ENCODE measurements around the gene RTBDN. TPM values are rescaled to one million over a fixed set of nuclear protein-coding genes. Genes with fewer than 3 reads are reported as not detected.

Gene RTBDN
- total RNA-seq, 1 donor from 2014 or later, result 0.21 TPM

DNA sequence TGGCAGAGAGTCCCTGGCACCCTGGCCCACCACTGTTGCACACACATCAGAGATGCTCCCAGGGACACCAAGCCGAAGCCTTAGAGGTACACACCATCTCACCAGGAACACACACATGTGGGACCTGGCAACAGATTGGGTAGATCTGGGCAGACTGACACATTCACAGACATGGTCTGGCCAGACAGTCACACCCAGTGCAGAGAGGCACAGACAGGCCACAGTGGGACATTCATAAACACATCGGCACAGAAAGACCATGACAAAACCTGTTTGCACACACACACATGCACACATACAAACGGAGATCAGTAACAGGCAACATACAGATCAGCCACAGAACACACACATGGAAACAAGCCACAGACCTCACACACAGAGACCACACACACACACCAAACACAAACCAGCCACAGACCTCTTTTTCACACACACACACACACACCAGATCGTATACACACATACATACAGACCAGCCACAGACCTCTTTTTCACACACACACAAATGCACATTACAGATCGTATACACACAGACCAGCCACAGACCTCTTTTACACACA, 49.4 kb downstream of the RTBDN start:
- Histone ChIP-seq H3K36me3 (ENCODE audit: control insufficient read depth, insufficient read depth, low read length) (no peaks in the 10 kb centered on the region), H3K27me3 (ENCODE audit: control insufficient read depth, insufficient read depth, low read length) (no peaks in the 10 kb centered on the region), H3K4me3 (ENCODE audit: low read depth, low read length) (no peak overlapping the region)
- DNase-seq (ENCODE audit: low read depth), result no peak
- TF ChIP-seq, protein P1, sequence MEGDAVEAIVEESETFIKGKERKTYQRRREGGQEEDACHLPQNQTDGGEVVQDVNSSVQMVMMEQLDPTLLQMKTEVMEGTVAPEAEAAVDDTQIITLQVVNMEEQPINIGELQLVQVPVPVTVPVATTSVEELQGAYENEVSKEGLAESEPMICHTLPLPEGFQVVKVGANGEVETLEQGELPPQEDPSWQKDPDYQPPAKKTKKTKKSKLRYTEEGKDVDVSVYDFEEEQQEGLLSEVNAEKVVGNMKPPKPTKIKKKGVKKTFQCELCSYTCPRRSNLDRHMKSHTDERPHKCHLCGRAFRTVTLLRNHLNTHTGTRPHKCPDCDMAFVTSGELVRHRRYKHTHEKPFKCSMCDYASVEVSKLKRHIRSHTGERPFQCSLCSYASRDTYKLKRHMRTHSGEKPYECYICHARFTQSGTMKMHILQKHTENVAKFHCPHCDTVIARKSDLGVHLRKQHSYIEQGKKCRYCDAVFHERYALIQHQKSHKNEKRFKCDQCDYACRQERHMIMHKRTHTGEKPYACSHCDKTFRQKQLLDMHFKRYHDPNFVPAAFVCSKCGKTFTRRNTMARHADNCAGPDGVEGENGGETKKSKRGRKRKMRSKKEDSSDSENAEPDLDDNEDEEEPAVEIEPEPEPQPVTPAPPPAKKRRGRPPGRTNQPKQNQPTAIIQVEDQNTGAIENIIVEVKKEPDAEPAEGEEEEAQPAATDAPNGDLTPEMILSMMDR (IDR thresholded peaks at IDR 0.05; ENCODE audit: insufficient read depth, low read length, poor library complexity, severe bottlenecking), result no peak

DNA sequence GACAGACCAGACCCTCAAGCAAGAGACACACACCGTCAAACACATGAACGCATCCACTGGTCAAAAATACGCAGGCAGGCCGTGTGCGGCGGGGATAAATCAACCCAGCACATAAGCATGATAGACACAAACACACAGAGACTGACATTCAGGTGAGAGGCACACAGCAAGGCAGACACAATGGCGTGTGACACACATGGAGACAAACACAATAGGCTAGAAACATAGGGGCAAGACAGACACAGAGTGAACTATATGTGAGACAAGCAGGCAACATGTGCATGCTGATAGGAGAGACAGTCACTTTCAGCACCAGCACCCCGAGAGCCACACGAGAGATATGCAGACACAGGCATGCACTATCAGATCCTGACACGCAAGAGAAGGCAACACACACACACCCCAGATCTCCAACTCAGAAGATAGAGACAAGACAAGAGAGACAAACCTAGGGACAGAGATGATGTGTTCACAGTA, 49.9 kb downstream of the RTBDN start:
- Histone ChIP-seq H3K36me3 (ENCODE audit: control insufficient read depth, insufficient read depth, low read length) (no peaks in the 10 kb centered on the region), H3K27me3 (ENCODE audit: control insufficient read depth, insufficient read depth, low read length) (no peaks in the 10 kb centered on the region), H3K4me3 (ENCODE audit: low read depth, low read length) (no peak overlapping the region)
- TF ChIP-seq, protein P1 (IDR thresholded peaks at IDR 0.05; ENCODE audit: insufficient read depth, low read length, poor library complexity, severe bottlenecking), result no peak
- DNase-seq (ENCODE audit: low read depth), result no peak

DNA sequence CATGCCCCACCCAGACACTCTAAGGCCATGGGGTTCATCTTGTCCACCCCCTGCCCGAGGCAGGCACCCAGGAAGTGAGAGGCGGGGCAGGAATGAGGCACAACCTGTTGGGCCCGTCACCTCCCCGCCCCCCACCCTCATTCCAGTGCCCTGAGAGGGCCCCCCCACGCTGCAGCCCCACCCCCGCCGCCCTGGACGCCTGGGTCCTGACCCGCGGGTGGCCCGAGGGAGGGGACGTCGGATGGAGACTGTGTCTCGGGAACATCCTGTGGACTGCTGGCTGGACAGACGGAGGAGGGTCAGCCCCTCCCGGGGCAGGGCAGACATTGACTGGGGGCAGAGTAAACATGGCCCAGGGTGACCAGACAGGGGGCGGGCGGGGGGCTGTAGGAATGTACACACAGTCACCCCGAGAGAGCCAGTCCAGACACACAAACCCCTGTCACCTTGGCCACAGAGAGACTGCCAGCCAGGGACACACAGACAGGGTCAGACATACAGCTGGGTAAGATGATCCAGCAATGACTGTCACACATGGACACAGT, 50.5 kb downstream of the RTBDN start:
- no peak for DNase-seq (ENCODE audit: low read depth)
- H3K4me3 ChIP-seq (ENCODE audit: low read depth, low read length), result no peak overlapping the region
- H3K36me3 ChIP-seq (ENCODE audit: control insufficient read depth, insufficient read depth, low read length), result no peaks in the 10 kb centered on the region
- TF ChIP-seq, protein P1 (IDR thresholded peaks at IDR 0.05; ENCODE audit: insufficient read depth, low read length, poor library complexity, severe bottlenecking), result no peak
- H3K27me3 ChIP-seq (ENCODE audit: control insufficient read depth, insufficient read depth, low read length), result no peaks in the 10 kb centered on the region

DNA sequence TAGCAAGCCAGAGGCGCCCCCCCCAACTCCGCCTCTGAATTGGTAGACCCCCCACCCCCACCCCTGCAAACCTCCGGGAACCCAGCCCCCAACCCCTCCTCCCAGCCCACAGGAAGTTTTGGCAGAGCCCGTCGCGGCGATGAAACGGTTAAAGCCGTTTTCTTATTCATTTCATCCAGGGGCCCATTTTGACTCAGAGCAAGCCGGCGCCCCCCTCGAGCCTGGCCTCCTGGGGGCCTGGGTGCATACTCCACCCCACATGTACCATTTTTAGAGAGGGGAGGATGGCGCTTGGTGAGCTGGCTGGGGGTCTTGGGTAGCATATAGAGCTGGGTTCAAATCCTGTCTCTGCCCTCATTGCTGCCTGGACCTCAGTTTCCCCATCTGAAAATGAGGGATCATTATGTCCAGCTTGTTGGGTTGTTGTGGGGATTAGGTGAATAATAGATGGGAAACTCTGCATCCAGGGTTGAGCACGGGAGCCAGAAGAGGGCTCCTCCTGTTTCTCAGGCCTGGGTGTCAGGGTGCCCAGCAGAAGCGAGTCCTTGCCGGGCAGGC, 51.0 kb downstream of the RTBDN start:
- TF ChIP-seq, protein P1 (IDR thresholded peaks at IDR 0.05; ENCODE audit: insufficient read depth, low read length, poor library complexity, severe bottlenecking), result no peak
- no peaks in the 10 kb centered on the region for H3K27me3 ChIP-seq (ENCODE audit: control insufficient read depth, insufficient read depth, low read length)
- H3K4me3 ChIP-seq (ENCODE audit: low read depth, low read length), result no peak overlapping the region
- DNase-seq (ENCODE audit: low read depth), result no peak
- H3K36me3 ChIP-seq (ENCODE audit: control insufficient read depth, insufficient read depth, low read length), result no peaks in the 10 kb centered on the region

DNA sequence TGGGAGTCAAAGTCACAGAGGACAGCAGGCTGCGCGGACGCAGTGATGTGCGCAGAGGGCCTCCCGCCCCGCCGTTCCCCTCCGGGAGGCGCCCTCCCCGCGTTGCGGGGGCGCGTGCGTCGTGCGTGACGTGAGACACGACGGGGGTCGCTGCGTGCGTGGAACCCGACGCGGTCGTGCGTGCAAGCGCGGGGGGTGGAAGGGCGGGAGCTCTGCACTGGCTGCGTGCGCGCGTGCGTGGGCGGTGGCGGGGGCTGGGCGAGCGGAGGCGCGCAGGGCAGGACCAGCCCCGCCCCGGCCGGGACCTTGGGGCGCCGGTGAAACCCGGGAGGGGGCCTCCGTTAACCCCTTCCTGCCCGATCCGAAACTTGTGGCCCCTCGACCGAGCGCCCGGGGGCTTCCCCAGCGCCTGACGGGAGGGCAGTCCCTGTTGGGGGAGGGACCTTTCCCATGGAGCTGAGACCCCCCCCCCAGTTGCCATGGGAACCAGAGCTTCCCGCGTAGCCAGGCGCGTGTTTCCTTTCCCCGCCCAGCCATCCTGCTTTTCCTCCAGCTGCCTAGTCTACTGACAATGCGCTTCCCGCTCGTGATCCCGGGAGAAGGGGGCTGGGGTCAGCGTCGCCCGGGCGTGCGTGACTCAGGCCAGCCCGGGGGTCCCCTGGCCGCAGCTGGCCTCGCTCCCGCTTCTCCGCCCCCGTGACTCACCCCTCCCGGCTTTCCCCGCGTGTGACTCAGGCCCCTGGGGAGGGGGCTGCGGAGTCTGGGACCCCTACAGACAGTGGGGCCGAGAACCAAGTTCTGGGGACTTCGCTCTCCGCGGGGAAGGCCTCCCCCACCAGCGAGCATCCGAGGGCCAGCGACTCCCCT, 51.7 kb downstream of the RTBDN start:
- TF ChIP-seq, protein P1 (IDR thresholded peaks at IDR 0.05; ENCODE audit: insufficient read depth, low read length, poor library complexity, severe bottlenecking), result no peak
- Histone ChIP-seq H3K4me3 (ENCODE audit: low read depth, low read length) (peak overlapping the region; percentile 27), H3K36me3 (ENCODE audit: control insufficient read depth, insufficient read depth, low read length) (no peaks in the 10 kb centered on the region), H3K27me3 (ENCODE audit: control insufficient read depth, insufficient read depth, low read length) (no peaks in the 10 kb centered on the region)
- DNase-seq (ENCODE audit: low read depth), result no peak

All from kidney epithelial cell (primary cell).